ENCODE results near the gene PLPPR1. TPM values are rescaled to one million over a fixed set of nuclear protein-coding genes. Genes with fewer than 3 reads are reported as not detected.

PLPPR1 gene
- total RNA-seq, 3 donors from 2014 or later, result 0.31 to 1.9 (median 0.38) TPM

DNA sequence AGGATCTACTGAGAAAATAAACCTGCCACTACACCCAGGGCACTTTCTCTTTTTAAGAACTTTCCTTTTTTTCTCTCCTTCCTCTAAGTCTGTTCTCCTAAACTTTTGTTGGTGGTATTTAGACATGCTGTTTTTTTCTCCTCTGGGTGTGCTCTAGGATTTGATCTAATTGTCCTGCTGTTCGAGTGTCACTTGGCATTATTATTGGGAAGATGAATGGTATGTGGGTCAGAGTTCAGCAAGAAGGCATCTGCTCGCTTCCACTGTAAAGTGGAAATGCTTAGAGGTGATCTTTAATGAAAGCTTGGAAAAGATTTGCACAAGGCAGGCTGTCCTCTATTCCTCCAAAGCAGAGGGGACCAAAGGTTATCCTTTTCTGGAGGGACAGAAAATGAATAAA, 1.3 kb upstream of the PLPPR1 start:
- H3K4me3 ChIP-seq, result no peak overlapping the region
- no peak for ATAC-seq
- intact Hi-C loops (cut with DNase I, micrococcal nuclease), result no loop called here
- H3K36me3 ChIP-seq (ENCODE audit: low read depth), result no peaks in the 10 kb centered on the region
- H3K9me3 ChIP-seq, result no peaks in the 10 kb centered on the region
- TF ChIP-seq, protein P1, sequence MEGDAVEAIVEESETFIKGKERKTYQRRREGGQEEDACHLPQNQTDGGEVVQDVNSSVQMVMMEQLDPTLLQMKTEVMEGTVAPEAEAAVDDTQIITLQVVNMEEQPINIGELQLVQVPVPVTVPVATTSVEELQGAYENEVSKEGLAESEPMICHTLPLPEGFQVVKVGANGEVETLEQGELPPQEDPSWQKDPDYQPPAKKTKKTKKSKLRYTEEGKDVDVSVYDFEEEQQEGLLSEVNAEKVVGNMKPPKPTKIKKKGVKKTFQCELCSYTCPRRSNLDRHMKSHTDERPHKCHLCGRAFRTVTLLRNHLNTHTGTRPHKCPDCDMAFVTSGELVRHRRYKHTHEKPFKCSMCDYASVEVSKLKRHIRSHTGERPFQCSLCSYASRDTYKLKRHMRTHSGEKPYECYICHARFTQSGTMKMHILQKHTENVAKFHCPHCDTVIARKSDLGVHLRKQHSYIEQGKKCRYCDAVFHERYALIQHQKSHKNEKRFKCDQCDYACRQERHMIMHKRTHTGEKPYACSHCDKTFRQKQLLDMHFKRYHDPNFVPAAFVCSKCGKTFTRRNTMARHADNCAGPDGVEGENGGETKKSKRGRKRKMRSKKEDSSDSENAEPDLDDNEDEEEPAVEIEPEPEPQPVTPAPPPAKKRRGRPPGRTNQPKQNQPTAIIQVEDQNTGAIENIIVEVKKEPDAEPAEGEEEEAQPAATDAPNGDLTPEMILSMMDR (IDR thresholded peaks at IDR 0.05), result no peak
- DNase-seq, result no peak
- peaks cover 7% of the 10 kb centered on the region for H3K4me1 ChIP-seq (ENCODE audit: low read depth)

DNA sequence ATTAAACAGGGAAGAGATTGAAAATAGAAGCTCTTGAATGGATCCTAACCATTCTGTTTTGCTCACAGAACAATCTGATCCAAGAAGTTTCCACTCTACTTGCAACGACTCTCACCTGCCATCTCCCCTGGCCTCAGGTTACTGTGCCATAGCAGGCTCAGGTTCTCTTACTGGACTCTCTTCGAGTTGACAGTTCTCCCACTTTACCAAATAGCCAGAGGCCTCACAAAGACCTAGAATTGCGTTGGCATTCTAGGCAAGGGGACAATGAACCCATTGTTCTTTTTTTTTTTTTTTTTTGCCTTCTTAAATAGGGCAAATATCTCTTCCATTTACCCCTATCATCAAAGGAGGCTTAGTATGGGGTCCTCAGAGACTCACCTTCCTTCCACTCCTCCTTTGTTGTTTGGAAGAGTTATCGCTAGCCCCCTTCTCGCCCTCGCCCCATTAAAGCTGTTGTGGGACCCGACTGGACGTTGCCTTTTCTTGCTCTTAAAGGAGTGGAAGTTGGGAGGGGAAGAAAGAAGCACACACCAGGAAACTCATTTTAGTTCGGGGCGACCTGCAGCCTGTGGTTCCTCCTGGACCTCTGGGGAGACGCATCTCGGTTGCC, 688 bp upstream of the PLPPR1 start:
- no peaks in the 10 kb centered on the region for H3K36me3 ChIP-seq (ENCODE audit: low read depth)
- intact Hi-C loops (cut with DNase I, micrococcal nuclease), result no loop called here
- H3K4me3 ChIP-seq, result no peak overlapping the region
- ATAC-seq (no peak), DNase-seq (no peak)
- TF ChIP-seq, protein P1 (IDR thresholded peaks at IDR 0.05), result no peak
- no peaks in the 10 kb centered on the region for H3K9me3 ChIP-seq
- H3K4me1 ChIP-seq (ENCODE audit: low read depth), result peaks cover 7% of the 10 kb centered on the region

DNA sequence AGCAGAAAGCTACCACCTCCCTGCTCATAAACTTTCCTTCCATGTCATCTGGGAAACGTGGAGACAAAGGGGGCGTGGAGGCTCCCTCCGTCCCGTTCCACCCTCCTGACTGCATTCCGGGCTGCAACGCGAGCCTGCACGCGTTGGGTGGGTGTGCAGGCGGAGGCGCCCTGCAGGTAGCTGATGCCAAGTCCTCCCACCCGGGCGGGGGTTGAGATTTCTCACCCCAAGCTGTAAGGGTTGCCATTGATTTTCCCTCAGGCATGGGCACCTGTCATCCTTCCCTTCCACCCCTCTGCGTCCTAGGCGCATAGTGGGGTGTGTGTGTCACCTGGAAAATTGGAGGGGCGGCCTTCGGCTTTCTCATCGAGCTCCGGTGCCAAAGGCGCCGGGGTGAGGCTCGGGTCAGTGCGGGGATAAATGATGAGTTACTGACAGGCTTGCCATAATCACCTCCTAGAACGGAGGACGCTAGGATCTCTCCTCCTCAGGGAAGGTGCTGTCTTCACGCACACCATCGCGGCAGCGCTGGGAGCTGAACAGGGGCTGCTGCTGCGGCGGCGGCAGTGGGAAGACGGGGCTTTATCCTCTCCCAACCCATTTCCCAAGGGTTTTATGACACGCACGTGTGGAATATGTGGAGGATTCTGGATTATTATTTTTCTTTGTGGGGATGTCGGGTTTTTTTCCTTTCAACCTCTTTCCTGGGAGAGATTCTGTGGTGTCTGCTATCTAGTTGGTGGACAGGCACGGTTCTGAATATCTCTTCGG, 973 bp downstream of the PLPPR1 start:
- H3K9me3 ChIP-seq, result no peaks in the 10 kb centered on the region

DNA sequence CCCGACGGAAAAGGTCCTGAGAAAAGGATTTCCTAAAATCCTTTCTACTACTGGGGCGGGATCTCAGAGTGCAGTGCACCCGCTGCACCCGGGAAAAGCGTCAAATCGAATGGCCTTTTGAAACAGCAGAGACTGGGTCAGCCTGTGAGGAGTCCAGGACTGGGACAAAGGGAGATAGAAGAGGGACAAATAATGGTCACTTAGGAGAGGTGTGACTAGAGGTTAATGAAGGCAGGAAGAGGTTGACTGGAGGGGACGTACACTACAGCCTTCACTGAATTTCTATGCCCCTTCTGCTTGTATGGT, 1.5 kb downstream of the PLPPR1 start:
- no peaks in the 10 kb centered on the region for H3K36me3 ChIP-seq (ENCODE audit: low read depth)
- no peak overlapping the region for H3K4me3 ChIP-seq
- ATAC-seq, result no peak
- DNase-seq, result no peak
- no peaks in the 10 kb centered on the region for H3K9me3 ChIP-seq
- intact Hi-C loops (cut with DNase I, micrococcal nuclease), result no loop called here
- TF ChIP-seq, protein P1 (IDR thresholded peaks at IDR 0.05), result no peak
- H3K4me1 ChIP-seq (ENCODE audit: low read depth), result peaks cover 7% of the 10 kb centered on the region

More for the DNA sequence above, 973 bp downstream of the PLPPR1 start:
- H3K4me1 ChIP-seq (ENCODE audit: low read depth), result peaks cover 7% of the 10 kb centered on the region
- intact Hi-C loops (cut with DNase I, micrococcal nuclease), result no loop called here
- TF ChIP-seq, protein P1 (IDR thresholded peaks at IDR 0.05), result no peak
- H3K36me3 ChIP-seq (ENCODE audit: low read depth), result no peaks in the 10 kb centered on the region
- ATAC-seq, result no peak
- DNase-seq, result peak in 1 of 3 donors; percentile 31
- H3K4me3 ChIP-seq, result no peak overlapping the region

DNA sequence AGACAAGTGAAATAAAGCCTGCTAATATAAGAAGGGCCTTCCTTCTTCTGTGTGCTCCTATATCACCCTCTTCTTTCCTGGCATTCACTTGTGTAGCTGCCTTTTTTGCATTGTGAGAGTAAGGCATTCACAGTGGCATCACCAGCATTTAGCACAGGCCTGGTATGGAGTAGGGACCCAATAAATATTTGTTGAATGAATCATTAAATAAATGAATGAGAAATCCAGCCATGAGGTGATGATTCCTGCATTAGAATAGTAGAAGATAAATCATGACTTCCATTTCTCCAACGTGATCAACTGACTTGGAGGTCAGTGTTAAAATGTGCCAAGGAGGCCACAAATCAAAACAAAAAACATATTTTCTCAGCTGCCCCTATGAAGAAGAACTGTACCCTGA, 3.9 kb downstream of the PLPPR1 start:
- TF ChIP-seq, protein P1 (IDR thresholded peaks at IDR 0.05), result no peak
- Histone ChIP-seq H3K9me3 (no peaks in the 10 kb centered on the region), H3K4me1 (ENCODE audit: low read depth) (peaks cover 2% of the 10 kb centered on the region), H3K4me3 (no peak overlapping the region), H3K36me3 (ENCODE audit: low read depth) (no peaks in the 10 kb centered on the region)
- intact Hi-C loops (cut with DNase I, micrococcal nuclease), result no loop called here
- ATAC-seq, result no peak
- no peak for DNase-seq
